HepG2 (cell line): Measurements from ENCODE around the gene CRYM. TPM values are rescaled to one million over a fixed set of nuclear protein-coding genes. Genes with fewer than 3 reads are reported as not detected.

Experiments used
- ATF7 ChIP-seq, 2 experiments: fragments of 450-650 bp in 1 of 2; sonication (generic) in 1 of 2; formaldehyde crosslinking in 1 of 2; IDR thresholded peaks; 2 replicates each; pipeline versions ENCODE4 v1.4.0 to v1.6.1; 2016 to 2020; ENCODE audit warnings: antibody characterized with exemption in 1 of 2, mild to moderate bottlenecking in 1 of 2, missing genetic modification reagents in 1 of 2
- HNF4A ChIP-seq: sonication (generic); formaldehyde crosslinking; IDR thresholded peaks from 2 replicates; pipeline ENCODE4 v1.4.0; 2020; ENCODE audit warnings: missing genetic modification reagents
- HOXA3 ChIP-seq: sonication (generic); formaldehyde crosslinking; IDR thresholded peaks from 2 replicates; pipeline ENCODE4 v1.5.0; 2020; ENCODE audit warnings: missing genetic modification reagents
- IRX3 ChIP-seq: sonication (generic); formaldehyde crosslinking; IDR thresholded peaks from 2 replicates; pipeline ENCODE4 v1.8.1; 2023; ENCODE audit warnings: mild to moderate bottlenecking, low read depth, missing genetic modification reagents, borderline replicate concordance
- MEIS2 ChIP-seq: sonication (generic); formaldehyde crosslinking; IDR thresholded peaks from 2 replicates; pipeline ENCODE4 v1.9.0; 2021; ENCODE audit warnings: mild to moderate bottlenecking, missing genetic modification reagents
- NFYC ChIP-seq: IDR thresholded peaks from 2 replicates; pipeline ENCODE4 v1.6.1; 2016; ENCODE audit warnings: missing genetic modification reagents, missing compliant biosample characterization
- PHF20 ChIP-seq: sonication (generic); formaldehyde crosslinking; IDR thresholded peaks from 2 replicates; pipeline ENCODE4 v1.5.0; 2020; ENCODE audit warnings: mild to moderate bottlenecking, missing genetic modification reagents
- SMC3 ChIP-seq: IDR thresholded peaks from 2 replicates; pipeline ENCODE4 v1.6.1; 2011; ENCODE audit warnings: low read length, improper control_type of control experiment
- SOX6 ChIP-seq, 2 experiments: fragments of 450-650 bp in 1 of 2; sonication (generic) in 1 of 2; formaldehyde crosslinking in 1 of 2; IDR thresholded peaks; 2 replicates each; pipeline versions ENCODE4 v1.4.0 to v1.6.1; 2017 to 2020; ENCODE audit warnings: antibody characterized with exemption in 1 of 2, mild to moderate bottlenecking in 1 of 2, missing genetic modification reagents in 1 of 2
- ZFP62 ChIP-seq: sonication (generic); formaldehyde crosslinking; IDR thresholded peaks from 2 replicates; pipeline ENCODE4 v1.4.0; 2020; ENCODE audit warnings: missing genetic modification reagents
- ZMYM4 ChIP-seq: sonication (generic); formaldehyde crosslinking; IDR thresholded peaks from 2 replicates; pipeline ENCODE4 v1.8.1; 2023; ENCODE audit warnings: mild to moderate bottlenecking, missing genetic modification reagents
- ZNF143 ChIP-seq: sonication (generic); formaldehyde crosslinking; IDR thresholded peaks from 2 replicates; pipeline ENCODE4 v1.4.0; 2020; ENCODE audit warnings: missing genetic modification reagents
- ZNF230 ChIP-seq: sonication (generic); formaldehyde crosslinking; IDR thresholded peaks from 2 replicates; pipeline ENCODE4 v1.4.0; 2020; ENCODE audit warnings: mild to moderate bottlenecking, missing genetic modification reagents
- ZNF234 ChIP-seq: sonication (generic); formaldehyde crosslinking; conservative IDR thresholded peaks from 2 replicates; pipeline ENCODE4 v1.5.1; 2020; ENCODE audit warnings: mild to moderate bottlenecking, missing genetic modification reagents
- ZNF331 ChIP-seq: sonication (generic); formaldehyde crosslinking; IDR thresholded peaks from 2 replicates; pipeline ENCODE4 v1.4.0; 2020; ENCODE audit warnings: missing genetic modification reagents
- ZNF891 ChIP-seq: sonication (generic); formaldehyde crosslinking; IDR thresholded peaks from 2 replicates; pipeline ENCODE4 v1.5.0; 2020; ENCODE audit warnings: mild to moderate bottlenecking, missing genetic modification reagents
- polyA plus RNA-seq, 8 experiments: library from polyadenylated mRNA; depleted of rRNA in 3 of 8; stranded (reverse) in 7 of 8; unstranded in 1 of 8; fragments of >200 nt; fragmentation: Illumina TruSeq in 4 of 8; extraction: Trizol in 4 of 8; gene quantifications; 2 replicates each; pipeline versions ENCODE4 v1.2.1 to v1.2.3, GENCODE V29; 2011 to 2016; ENCODE audit warnings: low read depth in 4 of 8, missing spikeins in 1 of 8, mixed read lengths in 1 of 8; ENCODE audit not compliant: insufficient read depth in 1 of 8
- total RNA-seq, 5 experiments: library from RNA; depleted of rRNA; stranded (reverse); fragments of >200 nt; fragmentation: Illumina TruSeq; extraction: Trizol; gene quantifications; 2 replicates each; pipeline ENCODE4 v1.2.3, GENCODE V29; 2016; ENCODE audit warnings: low read depth in 1 of 5
- TF ChIP-seq, protein P1 (sequence below): sonication (generic); formaldehyde crosslinking; IDR thresholded peaks from 2 replicates; pipeline ENCODE4 v1.4.0; 2020; ENCODE audit warnings: missing genetic modification reagents, borderline replicate concordance
- TF ChIP-seq, protein P2 (sequence below): fragments of 450-650 bp; IDR thresholded peaks from 2 replicates; pipeline ENCODE4 v1.6.1; 2017
- TF ChIP-seq, protein P3 (sequence below): fragments of 450-650 bp; IDR thresholded peaks from 2 replicates; pipeline ENCODE4 v1.6.1; 2017; ENCODE audit warnings: mild to moderate bottlenecking
- TF ChIP-seq, protein P4 (sequence below): sonication (generic); formaldehyde crosslinking; IDR thresholded peaks from 2 replicates; pipeline ENCODE4 v1.8.0; 2022; ENCODE audit warnings: mild to moderate bottlenecking, missing genetic modification reagents, moderate library complexity
- TF ChIP-seq, protein P5 (sequence below): IDR thresholded peaks from 2 replicates; pipeline ENCODE4 v1.6.1; 2016; ENCODE audit warnings: mild to moderate bottlenecking, missing biosample characterization, missing genetic modification reagents

The CRYM gene
- total and polyA plus RNA-seq, 2 of the 13 experiments (the other 11 are each of a cell fraction or from before 2014, with no cell fraction given) = 1.9 to 2.2 TPM

DNA sequence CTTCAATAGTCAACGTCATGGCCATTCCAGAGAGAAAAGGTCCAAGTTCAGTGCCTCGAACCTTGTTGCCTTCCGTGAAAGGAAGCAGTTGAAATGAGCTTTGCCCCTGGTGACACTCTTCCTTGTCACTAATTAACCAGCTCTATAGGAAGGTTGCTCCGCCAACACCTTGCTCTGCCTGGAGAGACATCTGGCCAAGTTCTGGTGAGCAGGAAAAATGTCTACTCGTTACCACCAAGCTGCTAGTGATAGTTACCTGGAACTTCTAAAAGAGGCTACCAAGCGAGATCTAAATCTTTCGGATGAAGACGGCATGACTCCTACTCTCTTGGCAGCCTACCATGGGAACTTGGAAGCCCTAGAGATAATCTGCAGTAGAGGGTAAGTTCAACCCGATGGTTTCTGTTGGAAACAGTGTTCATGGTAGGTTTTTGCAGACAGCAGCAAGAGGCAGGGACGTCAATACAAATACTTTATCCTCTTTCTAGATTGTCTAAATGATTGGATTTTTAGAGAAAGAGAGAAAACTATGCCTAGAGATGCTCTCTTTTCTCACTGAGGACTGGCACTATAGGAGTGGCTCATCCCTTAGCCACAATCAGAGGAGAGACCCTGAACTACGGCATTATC lies 44.5 kb downstream of the CRYM start, which contains the start of gene ANKS4B (continued):
- TF ChIP-seq, protein P1, sequence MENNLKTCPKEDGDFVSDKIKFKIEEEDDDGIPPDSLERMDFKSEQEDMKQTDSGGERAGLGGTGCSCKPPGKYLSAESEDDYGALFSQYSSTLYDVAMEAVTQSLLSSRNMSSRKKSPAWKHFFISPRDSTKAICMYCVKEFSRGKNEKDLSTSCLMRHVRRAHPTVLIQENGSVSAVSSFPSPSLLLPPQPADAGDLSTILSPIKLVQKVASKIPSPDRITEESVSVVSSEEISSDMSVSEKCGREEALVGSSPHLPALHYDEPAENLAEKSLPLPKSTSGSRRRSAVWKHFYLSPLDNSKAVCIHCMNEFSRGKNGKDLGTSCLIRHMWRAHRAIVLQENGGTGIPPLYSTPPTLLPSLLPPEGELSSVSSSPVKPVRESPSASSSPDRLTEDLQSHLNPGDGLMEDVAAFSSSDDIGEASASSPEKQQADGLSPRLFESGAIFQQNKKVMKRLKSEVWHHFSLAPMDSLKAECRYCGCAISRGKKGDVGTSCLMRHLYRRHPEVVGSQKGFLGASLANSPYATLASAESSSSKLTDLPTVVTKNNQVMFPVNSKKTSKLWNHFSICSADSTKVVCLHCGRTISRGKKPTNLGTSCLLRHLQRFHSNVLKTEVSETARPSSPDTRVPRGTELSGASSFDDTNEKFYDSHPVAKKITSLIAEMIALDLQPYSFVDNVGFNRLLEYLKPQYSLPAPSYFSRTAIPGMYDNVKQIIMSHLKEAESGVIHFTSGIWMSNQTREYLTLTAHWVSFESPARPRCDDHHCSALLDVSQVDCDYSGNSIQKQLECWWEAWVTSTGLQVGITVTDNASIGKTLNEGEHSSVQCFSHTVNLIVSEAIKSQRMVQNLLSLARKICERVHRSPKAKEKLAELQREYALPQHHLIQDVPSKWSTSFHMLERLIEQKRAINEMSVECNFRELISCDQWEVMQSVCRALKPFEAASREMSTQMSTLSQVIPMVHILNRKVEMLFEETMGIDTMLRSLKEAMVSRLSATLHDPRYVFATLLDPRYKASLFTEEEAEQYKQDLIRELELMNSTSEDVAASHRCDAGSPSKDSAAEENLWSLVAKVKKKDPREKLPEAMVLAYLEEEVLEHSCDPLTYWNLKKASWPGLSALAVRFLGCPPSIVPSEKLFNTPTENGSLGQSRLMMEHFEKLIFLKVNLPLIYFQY = peak; percentile 27; the same call in 1 of the 2 replicates
- TF ChIP-seq IRX3 (CRISPR knock-in tag) = peak; percentile 53; the same call in 1 of the 2 replicates
- no peak for TF ChIP-seq ZFP62 (CRISPR knock-in tag)
- no peak for TF ChIP-seq ZNF143
- no peak for TF ChIP-seq ZNF234
- no peak for TF ChIP-seq SOX6 (IDR thresholded peaks at IDR 0.05)
- TF ChIP-seq SOX6 (CRISPR knock-in tag; IDR thresholded peaks at IDR 0.05) = peak; percentile 93
- peak; percentile 34; the same call in 1 of the 2 replicates for TF ChIP-seq NFYC
- TF ChIP-seq, protein P2, sequence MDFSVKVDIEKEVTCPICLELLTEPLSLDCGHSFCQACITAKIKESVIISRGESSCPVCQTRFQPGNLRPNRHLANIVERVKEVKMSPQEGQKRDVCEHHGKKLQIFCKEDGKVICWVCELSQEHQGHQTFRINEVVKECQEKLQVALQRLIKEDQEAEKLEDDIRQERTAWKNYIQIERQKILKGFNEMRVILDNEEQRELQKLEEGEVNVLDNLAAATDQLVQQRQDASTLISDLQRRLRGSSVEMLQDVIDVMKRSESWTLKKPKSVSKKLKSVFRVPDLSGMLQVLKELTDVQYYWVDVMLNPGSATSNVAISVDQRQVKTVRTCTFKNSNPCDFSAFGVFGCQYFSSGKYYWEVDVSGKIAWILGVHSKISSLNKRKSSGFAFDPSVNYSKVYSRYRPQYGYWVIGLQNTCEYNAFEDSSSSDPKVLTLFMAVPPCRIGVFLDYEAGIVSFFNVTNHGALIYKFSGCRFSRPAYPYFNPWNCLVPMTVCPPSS = no peak
- TF ChIP-seq HNF4A (CRISPR knock-in tag) = peak; percentile 100
- peak; percentile 98 for TF ChIP-seq ZNF331 (CRISPR knock-in tag)
- peak; percentile 96 for TF ChIP-seq HOXA3 (CRISPR knock-in tag)
- TF ChIP-seq ATF7 (IDR thresholded peaks at IDR 0.05) = no peak
- TF ChIP-seq ATF7 (CRISPR knock-in tag; IDR thresholded peaks at IDR 0.05) = peak; percentile 61; the same call in 1 of the 2 replicates
- TF ChIP-seq, protein P3, sequence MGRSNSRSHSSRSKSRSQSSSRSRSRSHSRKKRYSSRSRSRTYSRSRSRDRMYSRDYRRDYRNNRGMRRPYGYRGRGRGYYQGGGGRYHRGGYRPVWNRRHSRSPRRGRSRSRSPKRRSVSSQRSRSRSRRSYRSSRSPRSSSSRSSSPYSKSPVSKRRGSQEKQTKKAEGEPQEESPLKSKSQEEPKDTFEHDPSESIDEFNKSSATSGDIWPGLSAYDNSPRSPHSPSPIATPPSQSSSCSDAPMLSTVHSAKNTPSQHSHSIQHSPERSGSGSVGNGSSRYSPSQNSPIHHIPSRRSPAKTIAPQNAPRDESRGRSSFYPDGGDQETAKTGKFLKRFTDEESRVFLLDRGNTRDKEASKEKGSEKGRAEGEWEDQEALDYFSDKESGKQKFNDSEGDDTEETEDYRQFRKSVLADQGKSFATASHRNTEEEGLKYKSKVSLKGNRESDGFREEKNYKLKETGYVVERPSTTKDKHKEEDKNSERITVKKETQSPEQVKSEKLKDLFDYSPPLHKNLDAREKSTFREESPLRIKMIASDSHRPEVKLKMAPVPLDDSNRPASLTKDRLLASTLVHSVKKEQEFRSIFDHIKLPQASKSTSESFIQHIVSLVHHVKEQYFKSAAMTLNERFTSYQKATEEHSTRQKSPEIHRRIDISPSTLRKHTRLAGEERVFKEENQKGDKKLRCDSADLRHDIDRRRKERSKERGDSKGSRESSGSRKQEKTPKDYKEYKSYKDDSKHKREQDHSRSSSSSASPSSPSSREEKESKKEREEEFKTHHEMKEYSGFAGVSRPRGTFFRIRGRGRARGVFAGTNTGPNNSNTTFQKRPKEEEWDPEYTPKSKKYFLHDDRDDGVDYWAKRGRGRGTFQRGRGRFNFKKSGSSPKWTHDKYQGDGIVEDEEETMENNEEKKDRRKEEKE = no peak
- TF ChIP-seq, protein P4, sequence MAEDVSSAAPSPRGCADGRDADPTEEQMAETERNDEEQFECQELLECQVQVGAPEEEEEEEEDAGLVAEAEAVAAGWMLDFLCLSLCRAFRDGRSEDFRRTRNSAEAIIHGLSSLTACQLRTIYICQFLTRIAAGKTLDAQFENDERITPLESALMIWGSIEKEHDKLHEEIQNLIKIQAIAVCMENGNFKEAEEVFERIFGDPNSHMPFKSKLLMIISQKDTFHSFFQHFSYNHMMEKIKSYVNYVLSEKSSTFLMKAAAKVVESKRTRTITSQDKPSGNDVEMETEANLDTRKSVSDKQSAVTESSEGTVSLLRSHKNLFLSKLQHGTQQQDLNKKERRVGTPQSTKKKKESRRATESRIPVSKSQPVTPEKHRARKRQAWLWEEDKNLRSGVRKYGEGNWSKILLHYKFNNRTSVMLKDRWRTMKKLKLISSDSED (CRISPR knock-in tag) = no peak
- TF ChIP-seq ZNF230 (CRISPR knock-in tag) = peak; percentile 86; the same call in 1 of the 2 replicates
- no peak for TF ChIP-seq PHF20 (CRISPR knock-in tag)
- peak; percentile 33; the same call in 1 of the 2 replicates for TF ChIP-seq SMC3
- peak; percentile 92 for TF ChIP-seq ZMYM4 (CRISPR knock-in tag)
- no peak for TF ChIP-seq ZNF891 (CRISPR knock-in tag)
- TF ChIP-seq, protein P5, sequence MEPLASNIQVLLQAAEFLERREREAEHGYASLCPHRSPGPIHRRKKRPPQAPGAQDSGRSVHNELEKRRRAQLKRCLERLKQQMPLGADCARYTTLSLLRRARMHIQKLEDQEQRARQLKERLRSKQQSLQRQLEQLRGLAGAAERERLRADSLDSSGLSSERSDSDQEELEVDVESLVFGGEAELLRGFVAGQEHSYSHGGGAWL (CRISPR knock-in tag) = no peak
- peak; percentile 96 for TF ChIP-seq MEIS2 (CRISPR knock-in tag)
